HG03354 (cell line): ENCODE results near the gene MAZ.

Experiments
- ATAC-seq: cut with Tn5 transposase; IDR thresholded peaks from one replicate; pipeline ENCODE4 v1.9.1; 2021; ENCODE audit warnings: mild to moderate bottlenecking; ENCODE audit not compliant: unreplicated experiment, poor library complexity, severe bottlenecking

MAZ gene

DNA sequence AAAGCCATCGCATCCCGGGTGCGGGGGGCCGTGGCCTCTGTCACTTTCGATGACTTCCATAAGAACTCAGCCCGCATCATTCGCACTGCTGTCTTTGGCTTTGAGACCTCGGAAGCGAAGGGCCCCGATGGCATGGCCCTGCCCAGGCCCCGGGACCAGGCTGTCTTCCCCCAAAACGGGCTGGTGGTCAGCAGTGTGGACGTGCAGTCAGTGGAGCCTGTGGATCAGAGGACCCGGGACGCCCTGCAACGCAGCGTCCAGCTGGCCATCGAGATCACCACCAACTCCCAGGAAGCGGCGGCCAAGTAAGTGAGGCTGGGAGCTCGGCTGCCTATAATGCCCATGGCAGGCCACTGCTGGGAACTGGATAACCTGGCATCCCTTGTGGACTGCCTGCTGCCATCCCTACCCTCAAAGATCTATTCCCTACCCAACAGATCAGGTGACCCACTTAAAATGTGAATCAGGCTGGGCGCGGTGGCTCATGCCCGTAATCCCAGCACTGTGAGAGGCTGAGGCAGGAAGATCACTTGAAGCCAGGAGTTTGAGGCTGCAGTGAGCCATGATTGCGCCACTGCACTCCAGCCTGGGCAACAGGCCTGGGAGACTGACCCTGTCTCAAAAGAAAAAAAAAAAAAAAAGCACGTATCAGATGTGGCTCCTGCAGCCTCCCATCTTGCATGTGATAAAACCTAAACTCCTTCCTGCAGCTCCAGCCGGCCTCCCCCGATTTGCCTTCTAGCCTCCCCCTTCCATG lies 38.4 kb downstream of the MAZ start:
- no peak for ATAC-seq

DNA sequence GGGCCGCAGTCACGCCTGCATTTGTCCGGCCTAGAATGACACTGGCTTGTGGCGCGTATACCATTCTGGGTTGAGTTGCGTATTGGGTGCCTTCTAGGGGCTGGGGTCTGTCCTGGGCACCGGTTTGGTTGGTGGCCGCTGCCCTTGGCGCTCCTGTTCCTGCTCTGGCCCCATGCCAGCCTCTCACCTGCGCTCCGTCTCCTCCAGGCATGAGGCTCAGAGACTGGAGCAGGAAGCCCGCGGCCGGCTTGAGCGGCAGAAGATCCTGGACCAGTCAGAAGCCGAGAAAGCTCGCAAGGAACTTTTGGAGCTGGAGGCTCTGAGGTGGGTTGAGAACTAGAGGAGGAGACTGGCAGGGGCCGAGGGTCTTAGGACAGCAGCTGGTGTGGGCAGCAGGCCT lies 39.3 kb downstream of the MAZ start:
- no peak for ATAC-seq

DNA sequence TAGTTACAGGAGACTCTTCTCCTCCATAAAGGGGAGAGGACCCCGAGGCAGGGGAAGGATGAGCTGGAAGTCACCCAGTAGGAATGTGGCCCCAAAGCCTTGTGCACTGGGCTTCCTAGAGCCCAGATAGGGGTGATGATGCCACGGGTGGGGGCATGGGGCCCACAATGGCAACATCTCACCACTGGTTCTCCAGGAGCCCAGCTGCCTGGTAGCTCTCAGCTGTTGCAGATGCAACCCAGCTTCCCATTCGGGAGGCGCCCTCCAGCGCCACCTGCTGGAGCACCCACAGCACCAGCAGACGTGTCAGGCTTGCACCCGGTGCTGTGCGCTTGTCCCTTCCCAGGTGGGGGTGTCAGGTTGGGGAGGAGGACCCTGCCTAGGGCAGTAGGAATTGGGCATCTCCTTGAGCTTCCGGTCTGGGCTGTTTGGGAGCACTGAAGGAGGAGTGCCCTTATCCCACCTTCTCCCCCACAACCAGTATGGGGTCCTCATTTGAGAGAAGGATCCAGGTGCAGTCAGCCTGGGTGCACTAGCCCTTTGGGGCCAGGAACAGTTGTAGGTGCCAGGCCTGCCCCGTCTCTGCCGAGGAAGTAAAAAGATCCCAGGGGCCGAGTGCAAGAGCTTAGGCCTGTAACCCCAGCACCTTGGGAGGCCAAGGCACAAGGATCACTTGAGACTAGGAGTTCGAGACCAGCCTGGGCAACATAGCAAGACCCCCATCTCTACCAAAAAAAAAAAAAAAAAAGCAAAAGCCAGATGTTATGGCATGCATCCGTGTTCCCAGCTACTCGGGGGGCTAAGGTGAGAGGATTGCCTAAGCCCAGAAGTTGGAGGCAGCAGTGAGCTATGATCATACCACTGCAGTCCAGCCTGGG lies 42.3 kb downstream of the MAZ start:
- no peak for ATAC-seq

DNA sequence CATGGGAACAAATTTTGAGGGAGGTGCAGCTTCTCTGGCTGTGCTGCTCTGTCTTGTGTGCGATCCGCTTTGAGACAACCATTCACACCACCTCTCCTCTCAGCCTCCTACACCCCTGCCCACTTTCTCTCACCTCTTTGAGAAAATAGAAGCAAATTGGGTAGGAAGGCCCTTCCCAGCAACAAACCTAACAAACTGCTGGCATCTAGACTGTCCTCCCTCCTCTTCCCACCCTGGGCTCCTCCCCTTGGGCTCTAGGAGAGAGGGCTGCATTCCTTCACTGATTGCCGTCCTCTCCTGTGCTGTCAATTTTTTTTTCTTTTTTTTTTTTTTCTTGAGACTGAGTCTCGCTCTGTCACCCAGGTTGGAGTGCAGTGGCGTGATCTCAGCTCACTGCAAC lies 43.2 kb downstream of the MAZ start:
- ATAC-seq: no peak

DNA sequence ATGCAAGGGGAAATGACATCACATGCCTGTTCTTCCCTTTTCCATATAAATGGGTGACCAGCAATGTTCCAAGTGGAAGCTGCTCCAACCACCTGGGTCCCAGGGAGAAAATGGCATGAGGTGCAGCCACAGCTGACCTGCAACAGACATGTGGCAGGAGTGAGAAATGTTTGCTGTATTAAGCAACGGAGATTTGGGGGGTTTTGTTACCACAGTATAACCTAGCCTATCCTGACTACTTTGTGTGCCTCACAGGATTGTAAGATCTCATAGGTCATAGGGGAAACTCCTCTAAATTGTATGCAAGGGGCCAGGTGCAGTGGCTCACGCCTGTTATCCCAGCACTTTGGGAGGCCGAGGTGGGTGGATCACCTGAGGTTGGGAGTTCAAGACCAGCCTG lies 44.7 kb downstream of the MAZ start:
- no peak for ATAC-seq

DNA sequence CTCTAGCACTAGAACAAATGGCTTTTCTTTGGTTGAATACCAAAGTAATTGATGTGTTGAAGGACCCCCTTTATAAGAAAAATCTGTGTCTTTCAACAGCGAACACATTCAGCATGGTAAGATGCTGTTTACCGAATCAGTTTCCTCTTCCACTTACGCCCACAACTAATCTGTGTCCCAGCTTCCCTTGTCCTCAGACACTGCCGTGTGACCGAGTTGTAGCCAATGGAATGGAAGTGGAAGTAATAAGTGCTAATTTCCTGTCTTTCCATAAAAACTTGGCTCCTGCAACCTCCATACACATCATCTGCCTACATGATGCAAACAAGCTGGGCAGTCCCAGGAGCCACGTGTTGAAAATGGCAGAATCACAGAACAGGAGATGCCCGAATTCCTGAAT lies 46.3 kb downstream of the MAZ start:
- no peak for ATAC-seq

DNA sequence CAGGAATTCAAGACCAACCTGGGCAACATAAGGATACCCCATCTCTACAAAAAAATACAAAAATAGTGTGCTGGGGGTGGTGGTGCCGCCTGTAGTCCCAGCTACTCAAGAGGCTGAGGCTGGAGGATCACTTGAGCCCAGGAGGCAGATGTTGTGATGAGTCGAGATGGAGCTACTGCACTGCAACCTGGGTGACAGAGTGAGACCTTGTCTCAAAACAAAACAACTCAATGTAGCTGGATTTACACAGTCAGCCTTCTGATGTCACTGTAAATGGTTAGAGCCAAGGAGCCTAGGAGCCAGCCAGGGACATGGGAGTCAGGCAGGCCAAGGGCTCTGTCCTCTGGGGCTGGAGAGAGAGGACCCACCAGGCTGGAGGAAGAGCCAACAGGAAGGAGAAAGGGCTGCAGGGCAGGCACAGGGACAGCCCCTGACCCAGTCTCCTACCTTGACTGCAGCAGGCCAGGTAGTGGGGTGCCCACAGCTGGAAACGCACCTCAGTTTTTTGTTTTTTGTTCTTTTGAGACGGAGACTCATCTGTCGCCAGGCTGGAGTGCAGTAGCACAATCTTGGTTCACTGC lies 48.3 kb downstream of the MAZ start:
- no peak for ATAC-seq

DNA sequence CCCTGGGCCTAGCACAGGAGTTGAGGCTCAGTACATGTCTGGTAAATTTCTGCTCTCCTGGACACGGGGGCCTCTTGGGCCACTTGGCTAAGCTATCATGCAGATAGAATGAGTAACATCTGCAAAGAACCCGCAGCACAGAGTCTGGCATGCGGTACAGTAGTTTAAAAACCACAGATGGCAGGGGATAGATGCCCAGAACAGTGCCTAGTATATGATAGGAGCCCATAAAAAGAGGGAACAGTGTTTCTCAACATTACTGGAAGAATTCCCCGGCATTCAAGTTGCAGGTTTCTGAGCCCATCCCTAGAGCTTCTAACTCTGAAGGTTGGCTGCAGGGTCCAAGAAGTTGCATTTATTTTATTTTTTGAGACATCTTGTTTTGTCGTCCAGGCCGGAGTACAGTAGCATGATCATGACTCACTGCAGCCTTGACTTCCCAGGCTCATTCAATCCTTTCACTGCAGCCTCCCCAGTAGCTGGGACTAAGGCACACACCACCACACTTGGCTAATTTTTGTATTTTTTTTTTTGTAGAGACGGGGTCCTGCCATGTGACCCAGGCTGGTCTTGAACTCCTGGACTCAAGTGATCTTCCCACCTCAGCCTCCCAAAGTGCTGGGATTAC lies 50.9 kb downstream of the MAZ start:
- no peak for ATAC-seq

DNA sequence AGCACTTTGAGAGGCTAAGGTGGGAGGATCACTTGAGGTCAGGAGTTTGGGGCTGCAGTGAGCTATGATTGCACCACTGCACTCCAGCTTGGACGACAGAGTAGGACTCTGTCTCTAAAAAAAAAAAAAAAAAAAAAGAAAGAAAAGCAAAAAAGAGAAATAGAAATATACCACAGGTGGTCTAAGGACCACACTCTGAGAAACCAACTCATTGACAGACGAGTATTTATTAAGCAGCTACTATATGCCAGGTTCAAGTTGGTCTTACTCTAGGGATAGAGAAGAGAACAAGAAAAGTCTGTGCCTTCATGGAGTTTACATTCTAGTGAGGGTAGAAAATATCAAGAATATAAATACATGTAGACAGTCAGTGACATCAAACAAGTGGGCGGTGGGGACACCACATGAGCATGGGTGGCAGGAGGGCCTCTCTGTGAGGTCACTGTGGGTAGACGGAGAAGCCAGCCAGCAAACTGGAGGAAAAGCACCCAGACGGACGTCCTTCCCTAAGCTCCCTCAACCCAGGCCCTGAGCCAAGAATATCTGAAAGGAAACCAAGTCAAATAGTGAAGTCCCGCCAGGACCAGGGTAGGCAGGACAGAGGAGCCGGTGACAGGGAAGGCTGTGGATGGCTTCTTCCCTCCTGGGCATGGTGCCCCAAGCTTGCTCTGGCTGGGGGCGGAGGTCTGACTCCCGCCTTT lies 52.0 kb downstream of the MAZ start:
- no peak for ATAC-seq

DNA sequence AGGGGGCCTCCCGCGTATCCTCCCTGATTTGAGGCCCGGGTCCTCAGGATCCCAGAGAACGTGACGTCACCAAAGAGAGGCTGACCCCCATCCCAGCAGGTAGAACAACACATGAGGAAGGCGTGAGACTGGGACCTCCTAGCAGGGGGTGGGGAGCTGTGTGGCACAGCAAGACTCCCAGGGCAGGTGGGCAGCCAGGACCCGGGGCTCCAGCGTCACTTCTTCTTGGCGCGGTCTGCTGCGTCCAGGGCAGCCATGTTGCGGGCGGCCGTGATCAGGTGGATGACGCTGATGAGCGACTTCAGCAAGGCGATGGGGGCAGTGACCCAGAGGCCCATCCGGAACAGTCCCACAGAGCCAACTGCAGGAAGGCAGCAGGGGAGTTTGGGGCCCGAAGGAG lies 52.6 kb downstream of the MAZ start:
- ATAC-seq: no peak

DNA sequence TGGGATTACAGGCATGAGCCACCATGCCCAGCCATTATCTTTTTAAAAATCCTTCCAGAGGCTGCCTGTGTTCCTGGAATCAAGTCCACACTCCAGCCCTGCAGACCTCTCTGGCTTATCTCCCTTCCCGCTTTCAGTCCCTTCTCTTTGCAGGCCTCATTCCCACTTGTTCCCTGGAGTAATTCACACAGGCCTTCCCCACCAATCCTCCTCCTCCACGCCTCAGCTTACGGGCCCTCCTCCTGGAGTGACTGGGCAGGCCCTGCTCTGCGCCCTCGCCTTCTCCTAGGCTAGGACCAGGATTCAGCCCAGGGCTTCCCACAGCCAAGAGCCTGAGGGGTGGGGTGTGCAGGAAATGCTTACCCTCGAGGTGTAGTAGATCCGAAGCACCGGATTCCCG lies 53.9 kb downstream of the MAZ start:
- ATAC-seq: no peak
